Non-pigmented ciliary epithelial cell (primary cell): ENCODE measurements around the gene TCEAL8.

Experiments used
- DNase-seq: peaks from one replicate; pipeline ENCODE4 v3.0.0-alpha.2; 2010; ENCODE audit warnings: low read depth

TCEAL8 gene

GRCh38 chrX:103214870-103215424 lies 40.0 kb downstream of the TCEAL8 start, which contains the start of gene BEX4:
TSS of gene BEX4 (plus strand) at chrX:103215108. CDS start at chrX:103216154, 1,046 bp downstream.
- no peak for DNase-seq

- DNase-seq, result no peak
Measured at GRCh38 chrX:103212749-103213457, 42.1 kb downstream of the TCEAL8 start.

GRCh38 chrX:103211012-103211715 lies 43.8 kb downstream of the TCEAL8 start:
- no peak for DNase-seq

DNA sequence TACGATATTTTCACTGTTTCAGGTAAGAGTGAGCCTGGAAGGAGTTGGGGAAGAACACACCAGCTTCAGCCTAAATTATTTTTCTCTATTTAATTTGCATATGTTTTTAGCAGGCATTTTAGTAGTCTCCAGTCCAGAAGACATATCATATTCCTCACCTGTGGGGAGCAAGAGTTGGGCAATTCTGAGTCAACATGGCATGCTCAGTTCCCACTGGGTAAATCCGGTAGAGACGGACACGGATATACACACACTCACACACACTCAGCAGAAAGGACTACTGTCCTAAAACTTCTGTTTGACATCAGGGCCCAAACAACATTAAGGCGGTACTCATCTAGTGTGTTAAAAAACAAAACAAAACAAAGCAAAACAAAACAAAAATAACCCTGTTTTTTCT lies 44.9 kb downstream of the TCEAL8 start:
- DNase-seq, result no peak
